Measurements from ENCODE around the gene DNAI1. TPM values are rescaled to one million over a fixed set of nuclear protein-coding genes. Genes with fewer than 3 reads are reported as not detected.
A peak's percentile ranks its signal among the peaks of the same experiment; 100 is the strongest.

The DNAI1 gene
- 1 to 10 TPM in 1 of 4 donors, under 1 TPM in 2, not detected in 1; 0.42 to 3.9 (median 0.66) TPM for total RNA-seq

- Histone ChIP-seq H3K4me1 (peaks cover 0 to 47% (median 12%) of the 10 kb centered on the region in 4 donors), H3K9me3 (no peaks in the 10 kb centered on the region), H3K27me3 (no peaks in the 10 kb centered on the region), H3K36me3 (no peaks in the 10 kb centered on the region), H3K4me3 (peak within 1 kb of the TSS; percentile 38 to 69 (median 66)), H3K27ac (peak within 1 kb of the TSS; percentile 24 to 84 (median 54))
- DNase-seq (ENCODE audit: low spot score in 2 of 2): peak; percentile 98
- TF ChIP-seq POLR2A (IDR thresholded peaks at IDR 0.05) (peak; percentile 79 to 89), EP300 (IDR thresholded peaks at IDR 0.05) (peak; percentile 91 to 96), CTCF (IDR thresholded peaks at IDR 0.05) (peak in 1 of 5 experiments; percentile 19)
- 1 to 4% methylated on average over 16 to 28 of the region's 94 CpGs for WGBS, 2 donors
These were observed at the start of gene DNAI1, which contains the start of gene FAM219A for GRCh38 chr9:34458013-34458958. Gene DNAI1, plus strand, starts transcription at chr9:34458805. Its CDS starts 201 bp downstream, at chr9:34459006. Gene FAM219A, minus strand, starts transcription at chr9:34458570. Its CDS starts 307 bp downstream, at chr9:34458263.

DNA sequence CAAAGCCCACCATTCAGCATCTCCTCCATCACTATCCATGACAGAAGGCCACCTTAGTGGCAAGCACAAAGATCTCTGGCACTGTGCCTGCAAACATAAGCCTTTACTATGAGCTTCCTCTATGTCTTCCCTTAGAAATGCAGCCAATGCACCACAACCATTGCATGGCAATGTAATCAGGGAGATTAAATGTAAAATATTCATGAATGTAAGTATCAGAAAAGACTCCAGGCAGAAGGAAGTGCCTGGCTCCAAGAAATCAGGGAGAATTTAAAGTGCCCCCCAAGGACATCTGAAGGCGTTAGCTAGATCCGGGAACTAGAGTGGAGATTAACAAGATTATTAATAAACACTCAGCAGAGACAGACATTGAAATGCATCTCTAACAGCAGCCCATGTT, 49.5 kb upstream of the DNAI1 start:
- no peak overlapping the region for H3K4me3 ChIP-seq
- no peaks in the 10 kb centered on the region for H3K4me1 ChIP-seq
- no peak overlapping the region for H3K27ac ChIP-seq
- 61 to 73% methylated on average over 2 of the region's 2 CpGs for WGBS, 2 donors
- H3K27me3 ChIP-seq: no peaks in the 10 kb centered on the region
- TF ChIP-seq CTCF (IDR thresholded peaks at IDR 0.05) (no peak), EP300 (IDR thresholded peaks at IDR 0.05) (no peak), POLR2A (IDR thresholded peaks at IDR 0.05) (no peak)
- no peak for DNase-seq (ENCODE audit: low spot score in 2 of 2)
- peaks cover 0 to 31% (median 0%) of the 10 kb centered on the region in 3 donors for H3K36me3 ChIP-seq
- no peaks in the 10 kb centered on the region for H3K9me3 ChIP-seq

GRCh38 chr9:34412336-34412735, 46.3 kb upstream of the DNAI1 start:
- peaks cover 0 to 13% (median 0%) of the 10 kb centered on the region in 3 donors for H3K36me3 ChIP-seq
- no peaks in the 10 kb centered on the region for H3K27me3 ChIP-seq
- H3K9me3 ChIP-seq: no peaks in the 10 kb centered on the region
- H3K4me3 ChIP-seq: no peak overlapping the region
- 33 to 92% methylated on average over 1 of the region's 1 CpG for WGBS, 2 donors
- TF ChIP-seq CTCF (IDR thresholded peaks at IDR 0.05) (no peak), POLR2A (IDR thresholded peaks at IDR 0.05) (no peak), EP300 (IDR thresholded peaks at IDR 0.05) (no peak)
- no peak for DNase-seq (ENCODE audit: low spot score in 2 of 2)
- H3K27ac ChIP-seq: no peak overlapping the region
- H3K4me1 ChIP-seq: no peaks in the 10 kb centered on the region

DNA sequence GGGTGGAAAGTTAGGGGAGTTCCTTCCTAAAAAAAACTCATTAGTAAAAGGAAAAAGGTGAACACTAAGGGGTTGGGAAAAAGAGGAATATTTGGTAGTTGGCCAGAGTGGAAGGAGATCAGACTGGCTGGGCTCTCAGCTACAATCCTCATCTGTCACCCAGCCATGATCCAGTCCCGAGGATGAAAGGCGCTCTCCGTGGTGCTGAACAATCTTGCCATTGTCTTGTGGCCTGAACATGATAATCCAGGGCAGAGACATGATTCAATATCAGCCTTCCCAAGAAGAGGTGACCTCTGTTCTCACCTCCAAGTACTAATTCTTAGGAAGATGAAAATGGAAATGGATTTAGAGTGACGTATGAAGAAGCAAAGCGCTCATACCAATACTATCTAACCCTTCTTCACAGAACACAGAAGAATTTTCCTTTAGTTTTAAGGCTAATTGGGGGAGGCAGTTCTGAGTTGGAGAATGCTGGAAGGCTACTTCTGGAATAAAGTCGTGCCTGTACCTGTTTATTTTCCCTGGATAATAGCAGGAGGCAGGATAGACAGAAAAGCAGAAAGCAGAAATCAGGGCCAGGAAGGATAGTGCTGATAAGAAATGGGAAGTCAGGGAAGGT, 45.3 kb upstream of the DNAI1 start:
- Histone ChIP-seq H3K27ac (no peak overlapping the region), H3K27me3 (no peaks in the 10 kb centered on the region), H3K36me3 (peaks cover 0 to 4% (median 0%) of the 10 kb centered on the region in 3 donors), H3K9me3 (no peaks in the 10 kb centered on the region), H3K4me3 (no peak overlapping the region), H3K4me1 (no peaks in the 10 kb centered on the region)
- peak; percentile 20 for DNase-seq (ENCODE audit: low spot score in 2 of 2)
- 14 to 17% methylated on average over 6 of the region's 6 CpGs for WGBS, 2 donors
- no peak for TF ChIP-seq POLR2A (IDR thresholded peaks at IDR 0.05)

DNA sequence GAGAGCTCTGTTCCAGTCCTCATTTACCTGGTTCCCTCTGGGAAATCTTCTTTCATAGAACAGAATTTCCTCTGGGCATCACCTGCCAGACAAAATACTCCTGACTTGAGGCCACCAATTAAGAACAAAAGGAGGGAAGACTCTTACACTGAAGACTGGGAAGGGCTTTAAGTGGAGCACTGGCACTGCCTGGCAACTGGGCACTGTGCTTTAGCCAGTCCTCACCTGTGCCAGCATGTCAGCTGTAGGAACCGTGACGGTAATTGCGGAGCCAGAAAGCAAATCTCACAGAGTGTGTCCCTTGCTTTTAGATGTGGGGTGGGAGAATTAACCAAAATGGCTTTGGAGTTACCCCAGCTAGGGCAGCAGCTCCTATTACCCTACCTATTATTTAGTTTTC, 40.9 kb upstream of the DNAI1 start:
- Histone ChIP-seq H3K27ac (no peak overlapping the region), H3K9me3 (no peaks in the 10 kb centered on the region), H3K4me1 (peaks cover 0 to 4% (median 0%) of the 10 kb centered on the region in 4 donors), H3K36me3 (peaks cover 0 to 4% (median 0%) of the 10 kb centered on the region in 3 donors), H3K27me3 (no peaks in the 10 kb centered on the region), H3K4me3 (no peak overlapping the region)
- TF ChIP-seq CTCF (IDR thresholded peaks at IDR 0.05) (no peak), POLR2A (IDR thresholded peaks at IDR 0.05) (no peak), EP300 (IDR thresholded peaks at IDR 0.05) (no peak)
- no peak for DNase-seq (ENCODE audit: low spot score in 2 of 2)
- WGBS, 2 donors: 93 to 95% methylated on average over 3 of the region's 3 CpGs

Measured in tibial nerve (tissue), 4 donors.